Stomach smooth muscle (tissue), 2 donors: ENCODE data around the gene ZDHHC1.

Experiments
- H3K27ac ChIP-seq: one replicate; pipeline ENCODE4 v1.7.0; 2013; ENCODE audit warnings: mild to moderate bottlenecking, low read length, inconsistent platforms
- H3K27me3 ChIP-seq, 2 donors: one replicate each; pipeline ENCODE4 v1.7.0; 2013; ENCODE audit warnings: low read length in 2 of 2; ENCODE audit not compliant: insufficient read depth in 2 of 2, control insufficient read depth in 1 of 2
- H3K36me3 ChIP-seq, 2 donors: one replicate each; pipeline ENCODE4 v1.7.0; 2013; ENCODE audit warnings: low read length in 2 of 2; ENCODE audit not compliant: control insufficient read depth in 2 of 2, insufficient read depth in 2 of 2
- H3K4me1 ChIP-seq: one replicate; pipeline ENCODE4 v1.7.0; 2013; ENCODE audit warnings: low read length; ENCODE audit not compliant: control insufficient read depth, insufficient read depth
- H3K4me3 ChIP-seq, 2 donors: one replicate each; pipeline ENCODE4 v1.7.0; 2013; ENCODE audit warnings: low read length in 2 of 2
- H3K9ac ChIP-seq, 2 donors: one replicate each; pipeline ENCODE4 v1.7.0; 2013; ENCODE audit warnings: low read length in 2 of 2, mild to moderate bottlenecking in 1 of 2
- H3K9me3 ChIP-seq, 2 donors: one replicate each; pipeline ENCODE4 v1.7.0; 2013; ENCODE audit warnings: low read length in 2 of 2; ENCODE audit not compliant: control insufficient read depth in 2 of 2
- donor health status: healthy.
- donor health status: Pancreatic carcinoma.

The ZDHHC1 gene

GRCh38 chr16:67430504-67430976 lies 14.3 kb upstream of the ZDHHC1 start:
- Histone ChIP-seq H3K9me3 (no peaks in the 10 kb centered on the region), H3K4me1 (peaks cover 20% of the 10 kb centered on the region), H3K27me3 (peaks cover 15 to 26% of the 10 kb centered on the region in 2 donors), H3K4me3 (peak overlapping the region; percentile 50 to 70), H3K36me3 (no peaks in the 10 kb centered on the region), H3K9ac (peak overlapping the region in 1 of 2 donors; percentile 36), H3K27ac (no peak overlapping the region)

GRCh38 chr16:67429799-67430503 lies 13.7 kb upstream of the ZDHHC1 start:
- Histone ChIP-seq H3K9ac (peak overlapping the region in 1 of 2 donors; percentile 36), H3K4me3 (peak overlapping the region; percentile 50 to 70), H3K9me3 (no peaks in the 10 kb centered on the region), H3K27me3 (peaks cover 17 to 27% of the 10 kb centered on the region in 2 donors), H3K27ac (no peak overlapping the region), H3K4me1 (peaks cover 20% of the 10 kb centered on the region), H3K36me3 (no peaks in the 10 kb centered on the region)

- Histone ChIP-seq H3K9me3 (no peaks in the 10 kb centered on the region), H3K36me3 (no peaks in the 10 kb centered on the region), H3K9ac (peak overlapping the region in 1 of 2 donors; percentile 21), H3K27ac (no peak overlapping the region), H3K4me1 (peaks cover 18% of the 10 kb centered on the region), H3K27me3 (peaks cover 17 to 34% of the 10 kb centered on the region in 2 donors), H3K4me3 (no peak overlapping the region)
Measured at GRCh38 chr16:67429053-67429798, 12.9 kb upstream of the ZDHHC1 start.

GRCh38 chr16:67428146-67428731 lies 12.0 kb upstream of the ZDHHC1 start:
- no peak overlapping the region for H3K27ac ChIP-seq
- no peak overlapping the region for H3K9ac ChIP-seq
- H3K4me1 ChIP-seq: peaks cover 18% of the 10 kb centered on the region
- H3K27me3 ChIP-seq: peaks cover 17 to 34% of the 10 kb centered on the region in 2 donors
- H3K9me3 ChIP-seq: no peaks in the 10 kb centered on the region
- H3K36me3 ChIP-seq: no peaks in the 10 kb centered on the region
- no peak overlapping the region for H3K4me3 ChIP-seq

- no peaks in the 10 kb centered on the region for H3K36me3 ChIP-seq
- H3K27me3 ChIP-seq: peaks cover 17 to 34% of the 10 kb centered on the region in 2 donors
- H3K4me3 ChIP-seq: no peak overlapping the region
- H3K27ac ChIP-seq: no peak overlapping the region
- no peak overlapping the region for H3K9ac ChIP-seq
- H3K4me1 ChIP-seq: peaks cover 18% of the 10 kb centered on the region
- H3K9me3 ChIP-seq: no peaks in the 10 kb centered on the region
Measured at GRCh38 chr16:67426950-67427349, 10.7 kb upstream of the ZDHHC1 start.

- Histone ChIP-seq H3K4me3 (no peak overlapping the region), H3K9me3 (no peaks in the 10 kb centered on the region), H3K9ac (no peak overlapping the region), H3K4me1 (peaks cover 9% of the 10 kb centered on the region), H3K27ac (no peak overlapping the region), H3K27me3 (peaks cover 17 to 34% of the 10 kb centered on the region in 2 donors), H3K36me3 (no peaks in the 10 kb centered on the region)
Measured at GRCh38 chr16:67426022-67426421, 9.7 kb upstream of the ZDHHC1 start.

GRCh38 chr16:67425580-67425979 lies 9.3 kb upstream of the ZDHHC1 start:
- Histone ChIP-seq H3K4me1 (peaks cover 8% of the 10 kb centered on the region), H3K9ac (no peak overlapping the region), H3K9me3 (no peaks in the 10 kb centered on the region), H3K27ac (no peak overlapping the region), H3K4me3 (no peak overlapping the region), H3K27me3 (peaks cover 17 to 34% of the 10 kb centered on the region in 2 donors), H3K36me3 (no peaks in the 10 kb centered on the region)

- no peaks in the 10 kb centered on the region for H3K9me3 ChIP-seq
- H3K4me3 ChIP-seq: no peak overlapping the region
- no peak overlapping the region for H3K9ac ChIP-seq
- peaks cover 15 to 33% of the 10 kb centered on the region in 2 donors for H3K27me3 ChIP-seq
- H3K27ac ChIP-seq: no peak overlapping the region
- no peaks in the 10 kb centered on the region for H3K36me3 ChIP-seq
- H3K4me1 ChIP-seq: peaks cover 4% of the 10 kb centered on the region
Measured at GRCh38 chr16:67425061-67425460, 8.8 kb upstream of the ZDHHC1 start.

GRCh38 chr16:67424261-67424615 lies 8.0 kb upstream of the ZDHHC1 start:
- Histone ChIP-seq H3K4me3 (no peak overlapping the region), H3K9ac (no peak overlapping the region), H3K27me3 (peaks cover 12 to 25% of the 10 kb centered on the region in 2 donors), H3K9me3 (no peaks in the 10 kb centered on the region), H3K4me1 (peaks cover 4% of the 10 kb centered on the region), H3K27ac (no peak overlapping the region), H3K36me3 (no peaks in the 10 kb centered on the region)

- Histone ChIP-seq H3K9me3 (no peaks in the 10 kb centered on the region), H3K36me3 (no peaks in the 10 kb centered on the region), H3K27me3 (peaks cover 9 to 20% of the 10 kb centered on the region in 2 donors), H3K4me3 (no peak overlapping the region), H3K9ac (no peak overlapping the region), H3K4me1 (peaks cover 4% of the 10 kb centered on the region), H3K27ac (no peak overlapping the region)
Measured at GRCh38 chr16:67423611-67424260, 7.5 kb upstream of the ZDHHC1 start.
